Heart left ventricle (tissue), 16 donors: ENCODE measurements around the gene TMEM232. TPM values are rescaled to one million over a fixed set of nuclear protein-coding genes. Genes with fewer than 3 reads are reported as not detected.

Source experiments
- ATAC-seq, 4 donors: fragments of 200-7000 bp; cut with Tn5 transposase; one replicate each; pipeline ENCODE4 v1.9.1; 2020 to 2022; ENCODE audit warnings: moderate library complexity in 4 of 4, mild to moderate bottlenecking in 3 of 4, moderate number of reproducible peaks in 1 of 4
- DNase-seq, 5 donors: peaks; one replicate each; pipeline ENCODE4 v3.0.0-alpha.2; 2020
- H3K27ac ChIP-seq, 12 donors: fragments of 200-600 bp; sonication (generic) in 4 of 12; one replicate each; pipeline versions ENCODE4 v1.5.0 to v1.8.0; 2016 to 2022; ENCODE audit warnings: mild to moderate bottlenecking in 2 of 12
- H3K27me3 ChIP-seq, 9 donors: fragments of 200-600 bp; sonication (generic) in 2 of 9; one replicate each; pipeline versions ENCODE4 v1.5.1 to v1.8.0; 2016 to 2022; ENCODE audit warnings: mild to moderate bottlenecking in 3 of 9
- H3K36me3 ChIP-seq, 9 donors: fragments of 200-600 bp; sonication (generic) in 2 of 9; one replicate each; pipeline versions ENCODE4 v1.5.0 to v1.8.0; 2018 to 2022; ENCODE audit warnings: mild to moderate bottlenecking in 2 of 9
- H3K4me1 ChIP-seq, 12 donors: fragments of 200-600 bp; sonication (generic) in 4 of 12; one replicate each; pipeline versions ENCODE4 v1.5.0 to v1.8.0; 2016 to 2022; ENCODE audit warnings: mild to moderate bottlenecking in 3 of 12
- H3K4me3 ChIP-seq, 12 donors: fragments of 200-600 bp; sonication (generic) in 4 of 12; one replicate each; pipeline versions ENCODE4 v1.5.0 to v1.8.0; 2017 to 2022; ENCODE audit warnings: mild to moderate bottlenecking in 9 of 12, moderate library complexity in 4 of 12
- H3K9me3 ChIP-seq, 12 donors: fragments of 200-600 bp; sonication (generic) in 4 of 12; one replicate each; pipeline versions ENCODE4 v1.5.0 to v1.8.0; 2016 to 2022; ENCODE audit warnings: mild to moderate bottlenecking in 1 of 12
- POLR2A ChIP-seq, 2 donors: fragments of 450-650 bp; IDR thresholded peaks; one replicate each; pipeline ENCODE4 v1.6.1; 2017; ENCODE audit warnings: antibody characterized with exemption in 2 of 2, mild to moderate bottlenecking in 2 of 2, moderate library complexity in 2 of 2
- WGBS, 4 donors: extraction: QIAGEN DNeasy Blood & Tissue Kit in 2 of 4; methylation state at CpG; one replicate each; pipeline versions ENCODE4 v1.1.5 to v1.1.7; 2013 to 2018; 5-methylcytosine and 5-hydroxymethylcytosine counted together
- intact Hi-C, 10 donors: fragments of 100-400 bp; cut with DNase I; formaldehyde crosslinking; loops; one replicate each; pipeline versions ENCODE4 v1.11.1 to v1.14.2; 2022
- polyA plus RNA-seq, 2 donors: library from polyadenylated mRNA; stranded (reverse); fragments of 200-250 nt; gene quantifications; one replicate each; pipeline ENCODE4 v1.2.3, GENCODE V29; 2013
- total RNA-seq, 9 donors: library from RNA; depleted of rRNA in 2 of 9; stranded (reverse); fragments of >200 nt in 2 of 9; fragmentation: NEBNext Ultra II Directional in 3 of 9; extraction: Animal tissue kit (Norgen Biotek cat#: 25700) in 3 of 9; gene quantifications; one replicate each; pipeline versions ENCODE4 v1.1.0 to v1.2.4, GENCODE V29; 2016 to 2023
- TF ChIP-seq, protein P1 (sequence below), 12 donors: fragments of 200-600 bp; sonication (generic) in 4 of 12; IDR thresholded peaks; one replicate each; pipeline versions ENCODE4 v1.5.0 to v1.8.0; 2018 to 2022; ENCODE audit warnings: antibody characterized with exemption in 12 of 12, mild to moderate bottlenecking in 5 of 12
- donor health status: ischemic (EF 13 %, LVEDD 7.1; RV severe dilation, severe dysfunction).
- donor health status: healthy with polysubstance abuse.
- donor health status: DM: no; HTN: yes; CAD: no.
- donor health status: DM: no; HTN: no; CAD: no.
- donor health status: ischemic (EF 25% LVEDD 6.9; RV normal size, moderate dysfunction).
- donor health status: ischemic (EF 25% LVEDD 5.7; RV mildly dilated, moderate dysfunction).
- donor health status: healthy.
- donor health status: DM: yes; HTN: yes; CAD: no.
- donor health status: ischemic (EF 35%, LVEDD 5.7; RV mildly dilated, moderate dysfunction).
- donor health status: nonischemic (EF 11% LVEDD 7.7; RV severe dilation, severe dysfunction).
- donor health status: DM: yes; HTN: yes; CAD: no.
- donor health status: PGD.
- donor health status: ischemic (EF 29% LVEDD 5.4; RV normal size, mild dysfunction).
- donor health status: nonischemic (EF 23%, LVEDD 6.1; RV moderate dilation, normal function).

TMEM232 gene
- total and polyA plus RNA-seq, 11 donors, result 0.30 to 5.6 (median 2.5) TPM; not detected in 1

DNA sequence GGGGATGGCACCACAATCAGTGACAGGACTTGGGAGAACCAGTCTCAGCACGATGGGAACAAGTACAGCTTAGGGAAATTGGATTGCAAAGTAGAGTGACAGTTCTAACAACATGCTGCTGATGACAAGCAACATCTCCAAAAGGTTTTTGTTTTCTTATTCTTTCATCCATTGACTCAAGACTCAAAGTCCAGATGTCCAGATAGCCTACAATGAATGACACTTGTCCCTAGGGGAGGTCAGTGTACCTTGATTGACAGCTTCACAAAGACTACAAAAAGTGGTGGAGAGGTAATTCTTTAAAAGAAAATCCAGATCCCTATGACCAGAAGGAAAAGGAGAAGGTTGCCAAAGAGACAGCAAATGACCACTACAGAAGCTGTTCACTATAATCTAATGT, 323.9 kb downstream of the TMEM232 start:
- ATAC-seq (no peak), DNase-seq (no peak)
- WGBS, 4 donors, result 53 to 75% (median 59%) methylated on average over 1 of the region's 1 CpG
- no peaks in the 10 kb centered on the region for H3K9me3 ChIP-seq
- no peak overlapping the region for H3K4me3 ChIP-seq
- intact Hi-C loops, result no loop called here
- no peaks in the 10 kb centered on the region for H3K4me1 ChIP-seq
- H3K36me3 ChIP-seq, result no peaks in the 10 kb centered on the region
- no peak overlapping the region for H3K27ac ChIP-seq
- TF ChIP-seq, protein P1, sequence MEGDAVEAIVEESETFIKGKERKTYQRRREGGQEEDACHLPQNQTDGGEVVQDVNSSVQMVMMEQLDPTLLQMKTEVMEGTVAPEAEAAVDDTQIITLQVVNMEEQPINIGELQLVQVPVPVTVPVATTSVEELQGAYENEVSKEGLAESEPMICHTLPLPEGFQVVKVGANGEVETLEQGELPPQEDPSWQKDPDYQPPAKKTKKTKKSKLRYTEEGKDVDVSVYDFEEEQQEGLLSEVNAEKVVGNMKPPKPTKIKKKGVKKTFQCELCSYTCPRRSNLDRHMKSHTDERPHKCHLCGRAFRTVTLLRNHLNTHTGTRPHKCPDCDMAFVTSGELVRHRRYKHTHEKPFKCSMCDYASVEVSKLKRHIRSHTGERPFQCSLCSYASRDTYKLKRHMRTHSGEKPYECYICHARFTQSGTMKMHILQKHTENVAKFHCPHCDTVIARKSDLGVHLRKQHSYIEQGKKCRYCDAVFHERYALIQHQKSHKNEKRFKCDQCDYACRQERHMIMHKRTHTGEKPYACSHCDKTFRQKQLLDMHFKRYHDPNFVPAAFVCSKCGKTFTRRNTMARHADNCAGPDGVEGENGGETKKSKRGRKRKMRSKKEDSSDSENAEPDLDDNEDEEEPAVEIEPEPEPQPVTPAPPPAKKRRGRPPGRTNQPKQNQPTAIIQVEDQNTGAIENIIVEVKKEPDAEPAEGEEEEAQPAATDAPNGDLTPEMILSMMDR (IDR thresholded peaks at IDR 0.05), result no peak
- TF ChIP-seq POLR2A (IDR thresholded peaks at IDR 0.05), result no peak
- H3K27me3 ChIP-seq, result no peaks in the 10 kb centered on the region

DNA sequence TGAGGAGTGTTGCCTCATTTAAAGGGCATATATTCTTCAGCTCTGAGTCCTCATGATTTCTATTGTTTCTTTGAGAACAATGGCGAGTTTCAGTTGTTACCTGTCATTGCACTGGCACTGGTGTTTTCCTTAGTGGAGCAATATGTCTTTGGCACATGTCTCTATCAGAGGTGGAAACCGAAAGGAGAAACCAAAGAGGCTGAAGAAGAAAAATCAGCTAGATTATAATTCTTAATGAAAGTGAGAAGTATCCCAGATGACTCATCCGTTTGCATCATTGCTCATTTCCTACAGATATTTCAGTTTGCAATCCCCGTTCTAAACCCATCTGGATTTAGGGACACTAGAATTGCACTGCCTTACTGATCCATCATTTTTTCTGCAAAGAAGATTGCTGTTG, 324.6 kb downstream of the TMEM232 start:
- no peak for TF ChIP-seq POLR2A (IDR thresholded peaks at IDR 0.05)
- TF ChIP-seq, protein P1 (IDR thresholded peaks at IDR 0.05), result no peak
- DNase-seq (no peak), ATAC-seq (no peak)
- Histone ChIP-seq H3K36me3 (no peaks in the 10 kb centered on the region), H3K27me3 (no peaks in the 10 kb centered on the region), H3K9me3 (no peaks in the 10 kb centered on the region), H3K4me1 (peaks cover 0 to 2% (median 0%) of the 10 kb centered on the region in 12 donors), H3K27ac (no peak overlapping the region), H3K4me3 (no peak overlapping the region)
- intact Hi-C loops, result no loop called here
- 62 to 69% (median 68%) methylated on average over 4 of the region's 4 CpGs for WGBS, 4 donors

DNA sequence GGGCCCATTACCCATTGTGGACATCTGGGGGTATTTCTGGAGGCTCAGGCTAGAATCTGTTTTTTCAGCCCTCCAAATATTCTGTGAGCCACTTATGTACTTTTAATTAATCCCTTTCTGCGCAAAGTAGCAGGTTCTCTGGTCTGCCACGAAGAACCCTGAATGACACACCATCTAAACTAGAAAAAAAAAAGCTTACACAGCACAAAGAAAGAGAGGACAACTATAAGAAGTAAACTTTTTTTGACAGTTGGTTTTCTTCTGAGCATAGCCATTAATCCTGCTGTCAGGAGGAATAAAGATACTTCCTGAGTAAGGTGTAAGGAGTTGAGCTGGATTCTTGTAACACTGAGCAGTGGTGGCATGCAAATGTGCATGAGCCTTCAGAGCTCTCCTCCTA, 327.5 kb downstream of the TMEM232 start:
- Histone ChIP-seq H3K4me3 (no peak overlapping the region), H3K36me3 (no peaks in the 10 kb centered on the region), H3K9me3 (no peaks in the 10 kb centered on the region), H3K27ac (no peak overlapping the region), H3K4me1 (peaks cover 0 to 6% (median 0%) of the 10 kb centered on the region in 12 donors), H3K27me3 (no peaks in the 10 kb centered on the region)
- no peak for DNase-seq
- TF ChIP-seq, protein P1 (IDR thresholded peaks at IDR 0.05), result no peak
- no peak for TF ChIP-seq POLR2A (IDR thresholded peaks at IDR 0.05)
- ATAC-seq, result no peak
- 81 to 89% (median 88%) methylated on average over 2 of the region's 2 CpGs for WGBS, 4 donors
- intact Hi-C loops, result no loop called here

DNA sequence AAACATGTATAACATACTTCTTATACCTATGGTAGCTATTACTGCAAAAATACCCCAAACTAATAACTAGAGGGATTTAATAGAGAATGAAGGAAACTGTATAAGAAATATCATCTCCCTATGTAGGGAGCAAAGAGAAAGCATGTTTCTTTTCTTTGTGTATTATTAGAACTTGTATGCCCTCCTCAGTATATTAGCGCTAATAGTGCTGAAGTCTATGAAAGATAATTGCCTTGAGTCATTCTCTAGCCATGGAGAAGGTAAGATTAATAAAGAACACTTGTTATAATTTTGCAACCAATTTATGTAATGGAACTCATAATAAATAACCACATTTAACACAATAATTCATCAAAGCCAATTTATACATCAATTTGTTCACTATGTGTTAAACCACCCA, 329.2 kb downstream of the TMEM232 start:
- no peaks in the 10 kb centered on the region for H3K9me3 ChIP-seq
- DNase-seq (no peak), ATAC-seq (no peak)
- no peak overlapping the region for H3K27ac ChIP-seq
- WGBS, 4 donors, result 91 to 98% (median 95%) methylated on average over 1 of the region's 1 CpG
- no peaks in the 10 kb centered on the region for H3K36me3 ChIP-seq
- H3K4me1 ChIP-seq, result peaks cover 0 to 6% (median 0%) of the 10 kb centered on the region in 12 donors
- no peaks in the 10 kb centered on the region for H3K27me3 ChIP-seq
- TF ChIP-seq POLR2A (IDR thresholded peaks at IDR 0.05), result no peak
- TF ChIP-seq, protein P1 (IDR thresholded peaks at IDR 0.05), result no peak
- intact Hi-C loops, result no loop called here
- no peak overlapping the region for H3K4me3 ChIP-seq
